GM18505 (cell line): ENCODE results near the gene LDB3.

Source experiments
- ATAC-seq: cut with Tn5 transposase; IDR thresholded peaks from one replicate; pipeline ENCODE4 v1.9.1; 2021; ENCODE audit not compliant: unreplicated experiment
- POLR2A ChIP-seq: IDR thresholded peaks from 4 replicates; pipeline ENCODE4 v1.6.1; 2011; ENCODE audit warnings: borderline replicate concordance; ENCODE audit not compliant: insufficient read depth, insufficient read length; ENCODE audit errors: extremely low read depth

LDB3 gene

GRCh38 chr10:86654411-86655172, 13.7 kb upstream of the LDB3 start, which contains the start of gene OPN4:
OPN4 (plus strand) TSS chr10:86654547; CDS start chr10:86654784, 237 bp downstream.
- no peak for ATAC-seq

GRCh38 chr10:86655173-86655540, 13.2 kb upstream of the LDB3 start:
- ATAC-seq: no peak
- TF ChIP-seq POLR2A: no peak

More at GRCh38 chr10:86654411-86655172, 13.7 kb upstream of the LDB3 start, which contains the start of gene OPN4:
- TF ChIP-seq POLR2A: no peak

- no peak for ATAC-seq
- no peak for TF ChIP-seq POLR2A
Measured at GRCh38 chr10:86655596-86655995, 12.7 kb upstream of the LDB3 start.

- ATAC-seq: no peak
- no peak for TF ChIP-seq POLR2A
Measured at GRCh38 chr10:86657011-86657395, 11.3 kb upstream of the LDB3 start.

GRCh38 chr10:86657396-86658011, 10.8 kb upstream of the LDB3 start:
- no peak for ATAC-seq
- no peak for TF ChIP-seq POLR2A

- TF ChIP-seq POLR2A: no peak
- no peak for ATAC-seq
Measured at GRCh38 chr10:86658261-86658741, 10.0 kb upstream of the LDB3 start.

GRCh38 chr10:86658751-86659150, 9.6 kb upstream of the LDB3 start:
- no peak for ATAC-seq
- no peak for TF ChIP-seq POLR2A

- no peak for TF ChIP-seq POLR2A
- ATAC-seq: no peak
Measured at GRCh38 chr10:86659161-86659691, 9.1 kb upstream of the LDB3 start.

GRCh38 chr10:86659721-86660453, 8.4 kb upstream of the LDB3 start:
- no peak for ATAC-seq
- TF ChIP-seq POLR2A: no peak

GRCh38 chr10:86661161-86662025, 6.9 kb upstream of the LDB3 start:
- TF ChIP-seq POLR2A: no peak
- ATAC-seq: no peak

GRCh38 chr10:86662186-86663045, 5.9 kb upstream of the LDB3 start:
- no peak for TF ChIP-seq POLR2A
- no peak for ATAC-seq

- no peak for TF ChIP-seq POLR2A
- ATAC-seq: no peak
Measured at GRCh38 chr10:86663046-86663345, 5.3 kb upstream of the LDB3 start.
